HG03457 (cell line): ENCODE results near the gene HTRA1.

Experiments
- ATAC-seq: cut with Tn5 transposase; IDR thresholded peaks from one replicate; pipeline ENCODE4 v1.9.1; 2021; ENCODE audit warnings: moderate number of reproducible peaks; ENCODE audit not compliant: unreplicated experiment

The HTRA1 gene

GRCh38 chr10:122461367-122461728 lies at the start of gene HTRA1:
Gene HTRA1, plus strand, starts transcription at chr10:122461553. Its CDS starts 100 bp downstream, at chr10:122461653.
- no peak for ATAC-seq

GRCh38 chr10:122413327-122413726 lies 48.0 kb upstream of the HTRA1 start:
- no peak for ATAC-seq

- ATAC-seq: no peak
Measured at GRCh38 chr10:122417667-122418066, 43.7 kb upstream of the HTRA1 start.

GRCh38 chr10:122419016-122419415 lies 42.3 kb upstream of the HTRA1 start:
- ATAC-seq: no peak

GRCh38 chr10:122419876-122420623 lies 41.3 kb upstream of the HTRA1 start:
- ATAC-seq: no peak

- ATAC-seq: no peak
Measured at GRCh38 chr10:122420624-122421007, 40.7 kb upstream of the HTRA1 start.

GRCh38 chr10:122421054-122421625 lies 40.2 kb upstream of the HTRA1 start:
- no peak for ATAC-seq

GRCh38 chr10:122421742-122422141 lies 39.6 kb upstream of the HTRA1 start:
- no peak for ATAC-seq

- ATAC-seq: no peak
Measured at GRCh38 chr10:122422266-122422989, 38.9 kb upstream of the HTRA1 start.

- ATAC-seq: no peak
Measured at GRCh38 chr10:122424059-122424458, 37.3 kb upstream of the HTRA1 start.

- ATAC-seq: no peak
Measured at GRCh38 chr10:122426829-122427228, 34.5 kb upstream of the HTRA1 start.

GRCh38 chr10:122427280-122427679 lies 34.1 kb upstream of the HTRA1 start:
- ATAC-seq: no peak

GRCh38 chr10:122435212-122435827 lies 26.0 kb upstream of the HTRA1 start:
- ATAC-seq: no peak

GRCh38 chr10:122441961-122442360 lies 19.4 kb upstream of the HTRA1 start:
- no peak for ATAC-seq

GRCh38 chr10:122445469-122445868 lies 15.9 kb upstream of the HTRA1 start:
- ATAC-seq: no peak

- no peak for ATAC-seq
Measured at GRCh38 chr10:122445904-122446303, 15.4 kb upstream of the HTRA1 start.

GRCh38 chr10:122446668-122447423 lies 14.5 kb upstream of the HTRA1 start:
- no peak for ATAC-seq

- no peak for ATAC-seq
Measured at GRCh38 chr10:122448600-122448999, 12.8 kb upstream of the HTRA1 start.

- ATAC-seq: no peak
Measured at GRCh38 chr10:122449153-122449552, 12.2 kb upstream of the HTRA1 start.

- ATAC-seq: no peak
Measured at GRCh38 chr10:122450353-122450990, 10.9 kb upstream of the HTRA1 start.
